IPS DF 4.7 (cell line): ENCODE measurements around the gene NID1.
"Not testable (repeated sequence)": the region's sequence is repeated elsewhere in the genome, so short reads cannot be mapped to it uniquely, and the experiment has no call there.

Experiments
- DNase-seq: peaks from one replicate; pipeline ENCODE4 v3.0.0-alpha.2; 2013; ENCODE audit warnings: low spot score; ENCODE audit errors: extremely low read depth

NID1 gene

GRCh38 chr1:236095705-236096520 is 31.0 kb upstream of the NID1 start:
- DNase-seq, result no peak

- DNase-seq, result no peak
Measured at GRCh38 chr1:236092899-236093298, 28.0 kb upstream of the NID1 start.

GRCh38 chr1:236091933-236092318 is 27.0 kb upstream of the NID1 start:
- no peak for DNase-seq

- no peak for DNase-seq
Measured at GRCh38 chr1:236090741-236091147, 25.9 kb upstream of the NID1 start.

- no peak for DNase-seq
Measured at GRCh38 chr1:236089046-236089773, 24.3 kb upstream of the NID1 start.

- DNase-seq, result no peak
Measured at GRCh38 chr1:236086537-236086936, 21.6 kb upstream of the NID1 start.

GRCh38 chr1:236085545-236086159 is 20.8 kb upstream of the NID1 start:
- DNase-seq, result no peak

- DNase-seq, result no peak
Measured at GRCh38 chr1:236084386-236084730, 19.5 kb upstream of the NID1 start.

- no peak for DNase-seq
Measured at GRCh38 chr1:236083650-236084385, 18.9 kb upstream of the NID1 start.

GRCh38 chr1:236082526-236082925 is 17.6 kb upstream of the NID1 start:
- DNase-seq, result no peak

GRCh38 chr1:236081546-236082227 is 16.8 kb upstream of the NID1 start:
- no peak for DNase-seq

GRCh38 chr1:236079703-236080102 is 14.8 kb upstream of the NID1 start:
- DNase-seq, result no peak

GRCh38 chr1:236078993-236079392 is 14.1 kb upstream of the NID1 start:
- no peak for DNase-seq

- DNase-seq, result not testable (repeated sequence)
Measured at GRCh38 chr1:236078077-236078476, 13.2 kb upstream of the NID1 start.

GRCh38 chr1:236075848-236076247 is 11.0 kb upstream of the NID1 start:
- no peak for DNase-seq

GRCh38 chr1:236073307-236073897 is 8.5 kb upstream of the NID1 start:
- DNase-seq, result no peak

GRCh38 chr1:236072001-236072400 is 7.1 kb upstream of the NID1 start:
- DNase-seq, result no peak

GRCh38 chr1:236070753-236071152 is 5.9 kb upstream of the NID1 start:
- no peak for DNase-seq

GRCh38 chr1:236069796-236070195 is 4.9 kb upstream of the NID1 start:
- DNase-seq, result no peak

GRCh38 chr1:236067854-236068454 is 3.1 kb upstream of the NID1 start:
- no peak for DNase-seq
